Measurements from ENCODE around the gene DDOST.

The DDOST gene

DNA sequence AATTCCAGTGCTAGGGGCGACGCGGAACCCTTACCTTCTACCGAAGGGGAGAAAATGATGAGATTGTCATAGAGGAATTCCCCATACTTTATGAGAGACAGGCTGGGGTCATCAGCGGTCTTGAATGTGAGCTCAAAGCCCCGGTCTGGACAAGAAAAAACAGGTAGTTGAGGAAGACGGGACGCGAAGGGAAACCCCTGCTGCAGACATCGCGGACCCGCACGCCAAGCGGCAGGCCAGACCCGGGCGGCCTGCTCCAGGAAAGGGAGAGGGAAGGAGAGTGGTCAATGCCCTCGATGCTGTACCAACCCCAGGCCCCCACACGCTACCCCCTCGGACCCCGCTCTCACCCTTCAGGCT is 342 bp downstream of the DDOST start:
- DNase-seq (ENCODE audit: low read depth, low spot score), result no peak

DNA sequence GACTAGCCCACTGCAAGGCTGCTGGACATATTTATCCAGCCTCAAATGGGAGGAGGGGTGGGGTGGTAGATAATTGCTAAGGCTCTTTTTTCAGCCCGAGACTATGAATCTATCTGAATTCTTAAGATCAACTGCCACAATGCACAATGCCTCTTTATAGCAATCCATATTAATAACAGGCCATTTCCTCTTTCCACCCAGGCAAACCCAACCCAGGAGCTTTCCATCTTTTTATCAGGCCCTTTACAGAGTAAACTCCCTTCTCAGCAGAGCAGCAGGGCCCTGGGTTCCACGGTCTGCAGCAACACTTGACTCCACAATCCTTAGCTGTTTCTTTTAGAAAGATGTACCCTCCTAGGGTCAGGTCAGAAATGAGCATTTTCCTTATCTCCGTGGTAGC is 806 bp downstream of the DDOST start:
- no peak for DNase-seq (ENCODE audit: low read depth, low spot score)

DNA sequence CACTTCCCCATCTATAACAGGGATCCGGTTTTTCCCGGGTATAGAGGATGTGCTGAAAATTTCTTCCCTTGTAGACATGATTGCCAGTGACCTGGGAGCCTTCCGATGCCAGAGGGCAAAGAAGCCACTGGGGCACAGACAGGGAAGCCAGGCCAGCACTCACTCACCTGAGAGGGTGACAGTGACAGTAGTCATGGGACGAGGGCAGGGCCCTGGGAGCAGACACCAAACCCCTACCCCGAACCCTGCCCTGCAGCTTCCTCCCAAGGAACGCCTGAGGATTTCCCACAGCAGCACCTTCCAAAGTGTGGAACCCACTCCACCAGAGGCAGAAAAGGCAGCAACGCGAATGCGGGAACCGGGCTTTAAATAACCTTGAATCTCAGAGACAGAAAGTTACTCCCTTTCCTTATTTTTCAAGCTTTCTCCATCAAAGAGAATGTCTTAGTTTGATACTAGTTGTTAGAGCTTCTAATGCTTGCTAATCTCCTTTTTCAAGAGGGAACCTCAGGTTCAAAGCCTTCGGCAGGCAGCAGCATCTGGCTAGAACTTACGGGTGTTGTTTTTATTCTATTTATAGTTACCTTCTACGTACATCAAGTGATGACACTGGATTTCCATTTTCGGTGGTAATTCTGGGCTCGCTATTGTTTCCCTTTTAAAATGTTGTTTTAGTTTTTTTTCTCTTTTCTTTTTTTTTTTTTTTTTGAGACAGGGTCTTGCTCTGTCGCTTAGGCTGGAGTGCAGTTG is 2.8 kb downstream of the DDOST start:
- no peak for DNase-seq (ENCODE audit: low read depth, low spot score)

DNA sequence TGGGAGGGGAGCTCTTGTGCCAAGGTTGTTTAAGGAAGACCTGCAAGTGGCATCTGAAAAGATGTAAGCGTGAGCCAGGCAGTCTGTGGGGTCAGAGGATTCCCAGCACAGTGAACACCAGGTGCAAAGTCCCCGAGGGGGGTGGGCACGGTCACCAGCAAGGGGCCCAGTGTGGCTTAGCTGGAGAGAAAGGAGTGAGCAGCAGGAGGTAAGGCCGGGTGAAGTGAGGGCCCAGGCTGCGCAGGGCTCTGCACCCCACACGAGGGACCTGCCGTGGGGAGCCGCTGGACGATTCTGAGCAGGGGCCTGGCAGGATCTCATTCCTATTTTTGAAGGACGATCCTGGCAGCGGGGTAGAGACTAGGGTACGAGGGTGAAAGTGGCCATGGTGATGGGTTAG is 4.1 kb downstream of the DDOST start:
- DNase-seq (ENCODE audit: low read depth, low spot score), result no peak

DNA sequence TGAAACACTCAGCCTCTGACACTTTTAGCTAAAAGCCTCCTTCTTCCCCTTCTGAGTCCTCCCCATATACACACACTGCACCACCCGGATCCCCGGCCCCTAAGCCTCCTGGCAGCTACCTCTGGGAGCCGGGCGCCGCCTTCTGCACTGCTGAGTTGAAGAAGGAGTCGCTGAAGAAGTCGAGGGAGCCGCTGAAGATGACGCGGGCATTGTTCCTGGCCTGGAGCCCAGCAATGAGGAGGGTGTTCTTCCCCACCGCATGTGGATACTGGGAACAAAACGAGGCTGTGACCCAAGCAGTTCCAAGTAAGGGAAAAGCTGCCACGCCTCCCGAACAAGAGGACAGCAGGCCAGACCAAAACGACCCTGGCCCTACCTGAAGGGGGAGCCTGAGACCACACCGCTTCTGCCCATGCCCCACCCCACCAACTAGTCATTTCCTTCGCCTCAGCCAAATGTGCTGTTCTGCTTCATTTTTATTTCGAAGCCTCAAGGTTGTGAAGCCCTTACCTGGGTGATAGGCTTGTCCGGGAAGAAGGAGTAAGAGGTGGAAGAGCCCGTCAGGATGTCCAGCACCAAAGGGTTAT is 7.0 kb downstream of the DDOST start:
- DNase-seq (ENCODE audit: low read depth, low spot score), result peak; percentile 31

DNA sequence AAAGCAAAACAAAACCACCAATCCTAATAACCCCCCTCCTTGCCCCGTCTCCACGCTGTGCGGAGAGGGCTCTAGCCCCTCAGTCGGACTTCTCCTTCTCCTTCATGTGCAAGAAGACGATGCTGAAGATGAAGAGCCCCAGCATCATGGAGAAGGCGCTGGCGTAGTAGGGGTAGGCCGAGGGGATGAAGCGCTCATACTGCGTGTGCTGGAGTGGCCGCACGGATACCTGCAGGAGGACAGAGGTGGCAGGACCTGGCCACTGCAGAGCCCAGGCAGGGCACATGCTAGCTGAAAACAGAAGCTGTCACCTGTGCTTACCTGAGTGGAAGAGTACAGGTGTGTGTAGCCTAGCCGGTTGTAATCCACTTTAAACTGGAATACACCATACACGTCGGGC is 8.9 kb downstream of the DDOST start:
- DNase-seq (ENCODE audit: low read depth, low spot score), result no peak

DNA sequence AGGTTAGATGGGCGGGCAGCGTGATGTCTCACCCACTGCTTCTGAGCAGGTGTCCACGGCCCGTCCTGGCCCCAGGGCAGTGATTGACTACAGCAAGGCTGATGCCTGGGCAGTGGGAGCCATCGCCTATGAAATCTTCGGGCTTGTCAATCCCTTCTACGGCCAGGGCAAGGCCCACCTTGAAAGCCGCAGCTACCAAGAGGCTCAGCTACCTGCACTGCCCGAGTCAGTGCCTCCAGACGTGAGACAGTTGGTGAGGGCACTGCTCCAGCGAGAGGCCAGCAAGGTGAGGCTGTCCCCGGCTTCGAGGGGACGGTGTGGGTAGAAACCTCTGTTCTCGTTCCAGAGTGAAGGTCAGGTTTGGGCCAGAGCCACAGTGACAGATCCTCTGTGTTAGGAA is 12.2 kb downstream of the DDOST start:
- DNase-seq (ENCODE audit: low read depth, low spot score), result no peak

DNA sequence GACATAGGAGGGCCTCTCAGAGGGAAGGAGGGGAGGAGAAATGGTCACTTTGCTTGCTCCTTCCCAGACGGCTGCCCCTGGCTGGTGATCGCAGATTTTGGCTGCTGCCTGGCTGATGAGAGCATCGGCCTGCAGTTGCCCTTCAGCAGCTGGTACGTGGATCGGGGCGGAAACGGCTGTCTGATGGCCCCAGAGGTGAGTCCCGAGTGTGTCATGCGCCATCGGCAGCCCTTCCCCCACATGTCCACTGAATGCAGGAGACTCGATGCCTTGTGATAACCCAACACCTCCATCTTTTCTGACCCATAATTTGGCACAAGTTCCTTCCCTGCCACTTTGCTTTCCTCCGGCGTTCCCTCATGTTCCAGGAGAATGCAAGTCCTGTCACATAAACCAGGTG is 12.7 kb downstream of the DDOST start:
- DNase-seq (ENCODE audit: low read depth, low spot score), result no peak

DNA sequence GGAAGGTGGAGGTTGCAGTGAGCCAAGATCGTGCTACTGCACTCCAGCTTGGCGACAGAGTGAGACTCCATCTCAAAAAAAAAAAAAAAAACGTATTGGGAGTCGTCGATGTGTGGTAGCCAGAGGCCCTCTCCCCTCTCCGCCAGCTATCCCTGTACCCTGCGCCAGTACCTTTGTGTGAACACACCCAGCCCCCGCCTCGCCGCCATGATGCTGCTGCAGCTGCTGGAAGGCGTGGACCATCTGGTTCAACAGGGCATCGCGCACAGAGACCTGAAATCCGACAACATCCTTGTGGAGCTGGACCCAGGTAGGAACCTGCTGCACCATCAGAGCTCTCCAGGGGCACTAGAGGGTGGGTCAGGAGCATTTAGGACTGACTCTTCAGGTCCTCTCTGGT is 15.8 kb downstream of the DDOST start:
- DNase-seq (ENCODE audit: low read depth, low spot score), result no peak

DNA sequence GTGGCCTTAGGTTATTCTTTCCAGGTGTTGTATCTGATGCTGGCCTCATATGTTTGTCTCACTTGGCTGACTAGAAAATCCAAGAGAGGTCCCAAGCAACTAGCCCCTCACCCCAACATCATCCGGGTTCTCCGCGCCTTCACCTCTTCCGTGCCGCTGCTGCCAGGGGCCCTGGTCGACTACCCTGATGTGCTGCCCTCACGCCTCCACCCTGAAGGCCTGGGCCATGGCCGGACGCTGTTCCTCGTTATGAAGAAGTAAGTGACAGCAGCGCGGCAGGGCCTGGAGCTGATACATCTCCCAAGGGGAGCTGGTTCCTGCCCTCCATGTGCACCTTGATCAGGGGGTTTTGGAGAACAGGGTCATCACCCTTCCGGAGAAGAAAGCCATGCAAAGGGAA is 16.8 kb downstream of the DDOST start:
- DNase-seq (ENCODE audit: low read depth, low spot score), result no peak

DNA sequence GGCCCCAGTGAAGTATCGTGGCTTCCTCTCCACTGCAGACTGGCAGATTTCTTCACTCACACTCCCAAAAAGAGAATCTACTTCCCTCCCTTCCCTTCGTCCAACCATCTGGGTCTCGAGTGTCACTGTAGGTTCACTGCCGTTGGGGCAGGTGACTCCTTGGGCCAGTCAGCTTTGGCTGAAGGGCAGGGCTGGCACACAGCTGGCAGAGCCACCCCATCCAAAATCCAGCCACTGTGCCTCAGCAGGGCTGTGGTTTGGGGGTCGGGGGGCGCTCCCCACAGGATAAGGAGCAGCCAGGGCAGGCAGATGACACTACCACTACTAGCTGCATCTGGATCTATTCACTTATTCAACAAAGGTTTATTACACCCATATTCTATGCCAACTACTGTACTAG is 18.1 kb downstream of the DDOST start:
- no peak for DNase-seq (ENCODE audit: low read depth, low spot score)

DNA sequence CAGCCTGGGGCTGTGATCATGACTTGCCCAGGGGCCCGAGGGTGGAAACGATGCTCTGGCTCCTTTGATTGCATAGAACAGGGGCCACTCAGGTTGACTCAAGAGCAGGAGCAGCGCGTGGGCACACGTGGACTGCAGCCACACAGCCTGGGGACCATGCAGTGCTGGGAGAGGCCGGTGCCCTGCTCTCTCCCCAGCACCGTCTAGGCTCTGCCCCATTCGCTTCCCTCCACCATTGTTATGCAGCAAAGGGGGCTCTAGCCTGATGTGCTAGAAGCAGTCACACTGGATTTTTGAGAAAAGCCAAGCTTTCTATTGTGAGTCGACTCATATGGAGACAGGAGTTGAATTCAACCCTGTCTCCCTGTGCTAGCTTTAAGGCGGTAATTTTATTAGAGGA is 19.2 kb downstream of the DDOST start:
- no peak for DNase-seq (ENCODE audit: low read depth, low spot score)

DNA sequence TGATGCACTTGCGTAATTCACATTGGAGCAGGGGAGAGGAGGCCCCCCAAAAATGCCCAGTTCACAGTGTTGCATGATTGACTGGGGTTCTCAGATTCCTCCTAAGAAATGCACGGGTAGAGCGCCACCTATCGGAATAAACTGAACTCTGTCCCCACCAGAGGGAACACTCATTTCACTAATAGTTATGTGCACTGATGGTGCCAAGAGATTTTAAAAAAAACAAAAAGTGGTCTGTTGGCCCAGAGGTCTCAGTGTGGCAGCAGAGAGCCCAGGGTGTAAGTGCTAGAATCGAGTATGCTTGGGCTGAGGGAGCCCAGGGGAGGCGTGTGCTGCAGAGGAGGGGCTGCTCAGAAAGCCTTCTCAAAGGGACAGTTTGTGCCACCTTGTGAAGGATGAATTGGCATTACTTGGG is 21.0 kb downstream of the DDOST start:
- DNase-seq (ENCODE audit: low read depth, low spot score), result peak; percentile 72

DNA sequence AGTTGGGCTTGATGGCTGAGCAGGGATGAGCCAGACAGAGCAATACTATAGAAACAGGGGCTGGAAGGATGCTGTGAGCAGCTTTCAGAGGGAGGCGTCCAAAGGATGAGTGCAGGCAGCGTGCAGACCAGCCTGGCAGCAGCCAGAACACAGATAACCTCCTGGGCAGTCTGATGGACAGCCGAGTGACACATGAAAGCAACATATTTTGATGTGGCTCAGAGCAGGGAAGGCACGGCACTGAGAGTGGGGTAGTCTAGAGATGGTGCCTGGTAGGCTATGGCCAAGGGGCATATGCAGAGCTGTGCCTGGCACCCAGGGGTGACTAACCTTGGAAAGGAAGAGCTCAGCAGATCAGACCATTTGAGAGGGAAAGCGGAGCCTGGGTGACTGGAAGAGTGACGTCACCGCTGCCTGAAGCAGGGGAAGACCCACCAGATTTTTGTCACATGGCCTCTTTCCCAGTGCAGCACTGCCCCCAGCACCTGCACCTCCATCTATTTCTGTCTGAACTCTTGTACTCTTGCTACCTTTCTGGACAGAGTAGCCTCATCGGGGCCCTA is 24.3 kb downstream of the DDOST start:
- DNase-seq (ENCODE audit: low read depth, low spot score), result no peak

DNA sequence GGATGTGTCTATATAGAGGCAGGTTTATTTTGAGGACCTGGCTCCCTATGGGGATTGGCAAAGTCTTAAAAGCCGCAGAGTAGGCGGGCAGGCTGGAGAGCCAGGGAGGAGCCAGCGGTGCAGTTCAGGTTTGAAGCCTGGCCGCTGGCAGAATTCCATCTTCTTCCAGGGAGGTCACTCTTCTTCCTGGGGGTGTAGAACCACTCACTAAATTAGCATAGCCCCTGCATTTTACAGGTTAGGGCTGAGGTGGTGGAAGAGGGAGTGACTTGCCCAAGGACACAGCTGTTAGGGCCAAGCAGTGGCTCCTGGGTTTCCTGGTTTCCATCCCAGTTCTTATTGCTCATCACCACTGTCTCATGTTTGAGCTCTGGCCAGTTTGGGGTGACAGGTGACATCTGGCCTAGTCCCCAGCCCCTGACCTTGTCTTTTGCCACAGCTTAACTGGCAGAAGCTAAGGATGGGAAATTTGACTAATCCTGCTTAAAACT is 26.5 kb downstream of the DDOST start:
- DNase-seq (ENCODE audit: low read depth, low spot score), result peak; percentile 66

DNA sequence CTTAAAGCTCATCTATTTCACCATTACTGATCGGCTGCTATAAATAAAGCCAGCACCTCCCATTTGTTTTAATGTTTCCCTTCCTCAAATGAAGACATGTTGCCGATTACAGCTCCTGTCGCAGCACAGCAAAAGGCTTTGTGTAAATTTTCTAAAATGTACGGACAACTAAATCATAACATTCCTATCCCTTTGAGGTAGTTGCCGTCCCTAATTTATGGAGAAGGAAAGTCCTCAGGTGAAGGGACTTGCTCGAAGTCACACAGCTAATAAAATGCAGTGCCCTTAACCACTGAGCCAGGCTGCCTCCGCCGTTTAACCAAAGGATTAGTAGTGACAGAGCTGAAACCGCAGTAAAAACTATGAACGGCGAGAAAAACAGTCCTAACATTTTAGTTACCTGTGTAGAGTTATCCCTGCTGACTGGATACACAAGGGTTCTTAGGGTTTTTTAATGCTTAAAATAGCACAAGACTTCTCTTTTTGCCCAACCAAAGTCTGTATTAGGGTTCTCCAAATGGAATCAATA is 27.0 kb downstream of the DDOST start:
- peak; percentile 42 for DNase-seq (ENCODE audit: low read depth, low spot score)

DNA sequence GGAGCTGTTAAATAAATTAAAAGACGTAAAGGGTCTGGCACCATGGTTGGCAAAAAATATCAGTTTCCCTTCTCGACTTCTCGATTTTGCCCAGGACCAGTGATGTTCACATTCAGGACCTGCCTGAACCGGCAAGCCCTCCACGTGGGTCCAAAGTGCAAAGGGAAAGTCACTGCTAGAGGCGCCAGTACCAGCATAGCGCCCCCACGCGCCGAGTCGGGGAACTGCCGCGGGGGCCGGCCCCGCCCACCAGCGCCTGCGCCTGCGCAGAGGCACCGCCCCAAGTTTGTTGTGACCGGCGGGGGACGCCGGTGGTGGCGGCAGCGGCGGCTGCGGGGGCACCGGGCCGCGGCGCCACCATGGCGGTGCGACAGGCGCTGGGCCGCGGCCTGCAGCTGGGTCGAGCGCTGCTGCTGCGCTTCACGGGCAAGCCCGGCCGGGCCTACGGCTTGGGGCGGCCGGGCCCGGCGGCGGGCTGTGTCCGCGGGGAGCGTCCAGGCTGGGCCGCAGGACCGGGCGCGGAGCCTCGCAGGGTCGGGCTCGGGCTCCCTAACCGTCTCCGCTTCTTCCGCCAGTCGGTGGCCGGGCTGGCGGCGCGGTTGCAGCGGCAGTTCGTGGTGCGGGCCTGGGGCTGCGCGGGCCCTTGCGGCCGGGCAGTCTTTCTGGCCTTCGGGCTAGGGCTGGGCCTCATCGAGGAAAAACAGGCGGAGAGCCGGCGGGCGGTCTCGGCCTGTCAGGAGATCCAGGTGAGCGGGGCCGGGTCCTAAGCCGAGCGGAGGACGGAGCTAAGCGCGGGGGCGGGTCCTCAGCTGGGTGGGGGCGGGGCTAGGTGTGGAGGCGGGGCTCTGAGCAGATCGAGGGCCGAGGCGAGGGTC is 27.7 kb downstream of the DDOST start, which contains the start of gene PINK1:
Gene PINK1, plus strand, starts transcription at position 269 of the 875 bp plus-strand sequence. Its CDS starts 91 bp downstream, at position 360.
- peak; percentile 90 for DNase-seq (ENCODE audit: low read depth, low spot score)

DNA sequence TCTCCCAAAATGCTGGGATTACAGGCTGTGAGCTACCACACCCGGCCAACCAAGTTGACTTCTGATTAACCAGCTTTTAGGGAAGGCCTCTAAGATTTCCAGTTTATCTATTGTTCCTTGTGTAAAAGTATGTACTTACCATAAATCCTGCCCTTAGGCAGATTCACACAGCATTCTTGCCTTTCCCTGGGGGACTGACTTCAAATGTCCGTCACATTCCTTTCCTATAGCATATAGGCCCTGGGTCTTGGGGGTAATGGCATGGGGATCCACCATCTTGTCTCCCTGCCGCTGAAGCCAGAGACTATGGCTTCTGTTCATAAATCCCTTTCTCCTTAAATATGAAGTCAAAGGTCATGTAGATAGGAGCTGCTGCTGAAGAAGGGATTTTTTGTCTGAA is 28.8 kb downstream of the DDOST start:
- DNase-seq (ENCODE audit: low read depth, low spot score), result no peak

DNA sequence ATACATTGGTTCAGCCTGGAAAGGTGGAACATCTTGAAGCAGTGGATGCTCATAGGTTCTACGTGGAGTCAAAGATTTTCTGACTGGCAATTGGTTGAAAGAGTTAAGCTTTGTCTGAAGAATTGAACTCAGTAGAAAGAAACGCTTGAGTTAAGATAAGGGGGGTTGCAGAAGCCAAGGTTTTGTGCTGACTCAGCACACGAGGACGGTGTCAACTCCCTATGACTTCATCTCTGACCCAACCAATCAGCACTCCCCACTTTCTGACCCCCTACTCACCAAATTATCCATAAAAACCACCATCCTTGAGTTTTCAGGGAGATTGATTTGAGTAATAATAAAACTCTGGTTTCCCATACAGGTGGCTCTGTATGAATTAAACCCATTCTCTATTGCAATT is 30.4 kb downstream of the DDOST start:
- no peak for DNase-seq (ENCODE audit: low read depth, low spot score)

DNA sequence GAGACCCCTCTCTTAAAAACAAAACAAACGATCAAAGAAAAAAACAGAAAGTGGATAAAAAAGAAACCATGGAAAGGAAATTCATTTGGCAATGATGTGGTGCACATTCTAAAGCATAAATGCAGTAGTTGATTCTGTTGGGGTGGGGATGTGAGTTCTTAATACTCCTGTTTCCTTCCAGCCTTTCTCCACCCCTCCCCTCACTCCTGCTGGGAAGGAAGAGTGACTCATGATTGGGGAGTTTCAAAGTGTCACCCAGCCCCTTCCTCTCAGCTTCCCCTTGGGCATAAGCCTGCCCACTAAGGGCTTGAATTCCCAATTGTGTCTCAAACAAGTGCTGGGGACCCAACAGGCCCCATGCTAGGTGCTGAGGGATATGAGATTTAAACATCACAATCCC is 34.6 kb downstream of the DDOST start:
- no peak for DNase-seq (ENCODE audit: low read depth, low spot score)

DNA sequence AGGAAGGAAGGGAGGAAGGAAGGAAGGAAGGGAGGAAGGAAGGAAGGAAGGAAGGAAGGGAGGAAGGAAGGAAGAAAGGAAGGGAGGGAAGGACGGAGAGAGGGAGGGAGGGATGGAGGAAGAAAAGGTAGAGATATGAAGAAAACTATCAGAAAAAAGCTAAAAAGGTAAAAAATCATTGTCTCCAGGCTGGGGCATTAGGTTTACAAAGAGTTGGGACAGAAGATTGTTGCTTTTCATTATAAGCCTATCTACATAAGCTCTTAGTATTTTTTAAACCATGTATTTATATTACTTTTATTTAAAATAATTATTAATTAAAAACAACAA is 35.1 kb downstream of the DDOST start:
- DNase-seq (ENCODE audit: low read depth, low spot score), result no peak

All from astrocyte of the hippocampus (primary cell).